ENCODE results near the gene ANHX.

DNA sequence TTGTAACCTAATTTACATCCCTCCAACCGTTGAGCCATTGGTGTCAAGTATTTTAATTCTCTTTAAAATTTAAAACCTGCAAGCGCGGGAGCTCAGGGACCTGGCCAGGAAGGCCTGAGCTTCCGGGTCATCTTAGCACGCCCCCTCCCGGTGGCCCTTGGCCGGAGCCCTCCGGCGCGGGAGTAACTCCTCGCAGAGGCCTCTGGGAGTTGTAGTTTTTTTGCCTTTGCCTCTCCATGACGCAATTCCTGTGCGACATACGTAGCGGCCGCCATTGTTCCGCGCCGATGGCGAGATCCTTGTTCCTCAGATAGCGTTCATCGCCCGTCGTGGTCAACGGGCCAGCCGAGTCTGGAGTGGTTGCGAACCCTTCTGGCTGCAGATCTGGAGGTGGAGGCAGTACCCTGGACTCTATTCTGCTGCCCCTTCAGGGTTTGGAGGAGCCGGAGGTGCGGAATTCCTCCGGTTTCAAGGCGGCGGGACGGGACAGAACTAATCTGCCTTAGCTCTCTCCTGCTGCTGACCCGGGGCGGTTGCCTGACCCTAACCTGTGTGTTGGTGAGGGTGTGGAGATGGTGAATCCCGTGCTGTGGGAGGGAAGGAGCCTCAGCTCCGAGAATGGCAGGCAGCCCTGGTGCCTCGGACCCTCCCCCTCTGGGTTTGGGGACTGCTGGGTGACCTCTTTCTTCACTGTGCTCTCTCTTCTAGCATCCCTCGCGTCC lies 54.3 kb downstream of the ANHX start, which contains the start of gene ZNF268:
- TF ChIP-seq, protein P1, sequence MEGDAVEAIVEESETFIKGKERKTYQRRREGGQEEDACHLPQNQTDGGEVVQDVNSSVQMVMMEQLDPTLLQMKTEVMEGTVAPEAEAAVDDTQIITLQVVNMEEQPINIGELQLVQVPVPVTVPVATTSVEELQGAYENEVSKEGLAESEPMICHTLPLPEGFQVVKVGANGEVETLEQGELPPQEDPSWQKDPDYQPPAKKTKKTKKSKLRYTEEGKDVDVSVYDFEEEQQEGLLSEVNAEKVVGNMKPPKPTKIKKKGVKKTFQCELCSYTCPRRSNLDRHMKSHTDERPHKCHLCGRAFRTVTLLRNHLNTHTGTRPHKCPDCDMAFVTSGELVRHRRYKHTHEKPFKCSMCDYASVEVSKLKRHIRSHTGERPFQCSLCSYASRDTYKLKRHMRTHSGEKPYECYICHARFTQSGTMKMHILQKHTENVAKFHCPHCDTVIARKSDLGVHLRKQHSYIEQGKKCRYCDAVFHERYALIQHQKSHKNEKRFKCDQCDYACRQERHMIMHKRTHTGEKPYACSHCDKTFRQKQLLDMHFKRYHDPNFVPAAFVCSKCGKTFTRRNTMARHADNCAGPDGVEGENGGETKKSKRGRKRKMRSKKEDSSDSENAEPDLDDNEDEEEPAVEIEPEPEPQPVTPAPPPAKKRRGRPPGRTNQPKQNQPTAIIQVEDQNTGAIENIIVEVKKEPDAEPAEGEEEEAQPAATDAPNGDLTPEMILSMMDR (IDR thresholded peaks at IDR 0.05) = peak; percentile 72 to 93 (median 87)
- TF ChIP-seq POLR2A (IDR thresholded peaks at IDR 0.05) = no peak
